HUES48 (cell line): ENCODE measurements around the gene PHKG1.
"Not testable (repeated sequence)": the region's sequence is repeated elsewhere in the genome, so short reads cannot be mapped to it uniquely, and the experiment has no call there.

Experiments used
- H3K27ac ChIP-seq: one replicate; pipeline ENCODE4 v1.7.0; 2013; ENCODE audit warnings: low read depth, low read length, inconsistent platforms
- H3K27me3 ChIP-seq: 2 replicates; pipeline ENCODE4 v1.6.1; 2013; ENCODE audit warnings: mild to moderate bottlenecking, low read length; ENCODE audit not compliant: control insufficient read depth, insufficient read depth
- H3K36me3 ChIP-seq: 2 replicates; pipeline ENCODE4 v1.6.1; 2013; ENCODE audit warnings: low read length; ENCODE audit not compliant: control insufficient read depth, insufficient read depth
- H3K4me1 ChIP-seq: 2 replicates; pipeline ENCODE4 v1.6.1; 2013; ENCODE audit warnings: mild to moderate bottlenecking, low read length; ENCODE audit not compliant: control insufficient read depth, insufficient read depth
- H3K4me3 ChIP-seq: 2 replicates; pipeline ENCODE4 v1.5.1; 2013; ENCODE audit warnings: mild to moderate bottlenecking, low read depth, low read length
- H3K9ac ChIP-seq: 2 replicates; pipeline ENCODE4 v1.6.1; 2013; ENCODE audit warnings: mild to moderate bottlenecking, low read depth, low read length, moderate library complexity
- H3K9me3 ChIP-seq: 2 replicates; pipeline ENCODE4 v1.6.1; 2013; ENCODE audit warnings: low read length; ENCODE audit not compliant: control insufficient read depth, insufficient read depth

The PHKG1 gene

DNA sequence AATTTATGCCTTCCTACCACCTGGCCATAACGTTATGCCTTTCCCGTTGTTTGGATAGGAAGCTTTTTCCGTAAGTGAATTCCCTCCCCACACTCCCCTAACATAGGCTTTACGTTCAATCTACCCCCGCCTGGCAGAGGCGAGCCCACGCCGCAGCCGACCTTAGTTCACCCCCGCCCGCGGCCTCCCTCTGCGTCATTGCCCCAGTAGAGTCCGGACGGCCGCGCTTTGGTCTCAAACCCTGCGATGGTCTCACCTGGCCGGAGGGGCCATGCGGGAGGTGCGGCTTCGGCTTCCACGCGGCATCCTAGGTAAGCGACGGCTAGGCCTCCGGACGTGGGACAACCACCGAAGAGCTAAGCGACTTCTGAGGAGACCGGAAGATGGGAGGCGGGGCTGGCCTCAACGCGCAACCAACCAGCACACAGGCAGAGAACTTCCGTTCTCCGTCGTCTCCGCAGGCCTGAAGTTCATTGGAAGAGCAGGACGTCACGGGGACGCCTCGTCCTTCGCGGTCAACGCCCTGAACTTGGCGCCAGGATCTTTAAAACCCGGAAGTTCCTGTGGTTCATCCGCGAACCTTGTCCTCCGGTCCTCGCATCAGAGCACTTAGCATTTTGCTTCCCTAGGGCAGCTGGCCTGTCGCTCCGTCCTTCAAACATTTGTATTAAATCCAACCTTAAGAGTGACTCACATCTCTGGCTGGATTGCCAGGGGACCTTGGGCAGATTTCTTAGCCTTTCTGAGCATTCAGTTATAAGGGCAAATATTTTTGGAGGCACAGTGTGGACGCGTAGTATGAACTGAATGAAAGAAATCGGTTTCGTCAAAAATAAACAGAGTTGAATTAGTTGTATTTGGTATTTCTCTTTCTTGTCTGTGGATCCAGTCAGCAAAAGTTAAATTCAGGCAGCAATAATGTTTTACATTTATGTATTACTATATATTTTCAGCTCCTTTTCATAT lies 13.6 kb upstream of the PHKG1 start, which contains the start of gene CHCHD2:
Gene CHCHD2, minus strand, starts transcription at position 369 of the 966 bp plus-strand sequence. Its CDS starts 63 bp downstream, at position 306.
- no peaks in the 10 kb centered on the region for H3K4me1 ChIP-seq

DNA sequence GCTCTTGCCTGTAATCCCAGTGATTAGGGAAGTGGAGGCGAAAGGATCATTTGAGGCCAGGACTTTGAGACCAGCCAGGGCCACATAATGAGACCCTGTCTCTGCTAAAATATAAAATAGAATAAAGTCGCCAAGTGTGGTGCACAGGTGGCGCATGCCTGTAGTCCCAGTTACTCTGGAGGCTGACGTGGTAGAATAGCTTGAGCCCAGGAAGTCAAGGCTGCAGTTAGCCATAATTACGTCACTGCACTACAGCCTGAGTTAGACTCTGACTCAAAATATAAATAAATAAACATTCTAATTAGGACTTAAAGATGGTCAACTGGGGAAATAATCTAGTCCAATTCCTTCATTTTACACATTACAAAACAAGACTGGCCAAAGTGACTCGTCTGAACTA lies 12.8 kb upstream of the PHKG1 start:
- Histone ChIP-seq H3K9me3 (peaks cover 26% of the 10 kb centered on the region), H3K4me1 (no peaks in the 10 kb centered on the region), H3K27me3 (no peaks in the 10 kb centered on the region), H3K4me3 (peak overlapping the region; percentile 87), H3K9ac (peak overlapping the region; percentile 72), H3K27ac (no peak overlapping the region), H3K36me3 (peaks cover 26% of the 10 kb centered on the region)

More for the DNA sequence above, 13.6 kb upstream of the PHKG1 start, which contains the start of gene CHCHD2:
- H3K27ac ChIP-seq: peak within 1 kb of the TSS; percentile 82
- no peaks in the 10 kb centered on the region for H3K27me3 ChIP-seq
- peak within 1 kb of the TSS; percentile 72 for H3K9ac ChIP-seq
- peaks cover 18% of the 10 kb centered on the region for H3K36me3 ChIP-seq
- H3K9me3 ChIP-seq: peaks cover 29% of the 10 kb centered on the region
- H3K4me3 ChIP-seq: peak within 1 kb of the TSS; percentile 87

DNA sequence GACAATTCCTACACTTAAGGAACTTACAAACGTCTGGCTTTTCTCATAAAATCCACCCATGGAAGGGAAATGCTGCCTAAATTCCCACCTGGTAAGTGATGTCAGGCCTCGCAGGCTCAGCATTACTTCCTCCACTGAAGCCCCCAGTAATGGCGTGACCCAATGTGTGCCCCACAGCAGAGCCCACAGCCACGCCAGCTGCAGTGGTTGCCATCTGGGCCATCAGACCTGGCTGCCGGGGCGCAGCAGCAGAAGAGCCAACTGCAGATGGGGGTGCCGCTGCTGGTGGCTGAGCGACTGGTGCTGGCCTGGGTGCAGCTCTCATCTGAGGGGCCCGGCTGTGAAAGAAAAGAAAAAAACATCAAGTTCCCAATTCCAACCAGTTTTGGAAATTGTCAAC lies 11.4 kb upstream of the PHKG1 start:
- not testable (repeated sequence) for H3K27me3 ChIP-seq, H3K4me3 ChIP-seq, H3K9ac ChIP-seq, H3K27ac ChIP-seq, H3K4me1 ChIP-seq
- Histone ChIP-seq H3K9me3 (peaks cover 24% of the 10 kb centered on the region), H3K36me3 (peaks cover 30% of the 10 kb centered on the region)

DNA sequence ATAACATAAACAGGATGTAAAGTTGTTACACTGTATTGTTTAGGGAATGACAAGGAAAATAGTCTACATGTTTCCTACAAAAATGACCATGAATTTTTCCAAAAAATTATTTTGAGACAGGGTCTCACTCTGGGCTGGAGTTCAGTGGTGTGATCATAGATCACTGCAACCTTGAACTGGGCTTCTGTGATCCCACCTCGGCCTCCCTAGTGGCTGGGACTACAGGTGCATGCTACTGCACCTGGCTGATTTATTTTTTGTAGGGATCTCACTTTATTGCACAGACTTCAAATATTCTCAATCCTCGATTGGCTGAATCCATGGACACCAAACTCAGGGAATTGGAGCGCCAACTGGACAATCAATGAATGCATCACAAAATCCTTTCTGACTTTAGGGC lies 6.9 kb upstream of the PHKG1 start:
- Histone ChIP-seq H3K36me3 (peaks cover 30% of the 10 kb centered on the region), H3K4me1 (no peaks in the 10 kb centered on the region), H3K27me3 (no peaks in the 10 kb centered on the region), H3K9ac (no peak overlapping the region), H3K27ac (no peak overlapping the region), H3K9me3 (peaks cover 2% of the 10 kb centered on the region; the same call in 1 of the 2 replicates), H3K4me3 (no peak overlapping the region)

DNA sequence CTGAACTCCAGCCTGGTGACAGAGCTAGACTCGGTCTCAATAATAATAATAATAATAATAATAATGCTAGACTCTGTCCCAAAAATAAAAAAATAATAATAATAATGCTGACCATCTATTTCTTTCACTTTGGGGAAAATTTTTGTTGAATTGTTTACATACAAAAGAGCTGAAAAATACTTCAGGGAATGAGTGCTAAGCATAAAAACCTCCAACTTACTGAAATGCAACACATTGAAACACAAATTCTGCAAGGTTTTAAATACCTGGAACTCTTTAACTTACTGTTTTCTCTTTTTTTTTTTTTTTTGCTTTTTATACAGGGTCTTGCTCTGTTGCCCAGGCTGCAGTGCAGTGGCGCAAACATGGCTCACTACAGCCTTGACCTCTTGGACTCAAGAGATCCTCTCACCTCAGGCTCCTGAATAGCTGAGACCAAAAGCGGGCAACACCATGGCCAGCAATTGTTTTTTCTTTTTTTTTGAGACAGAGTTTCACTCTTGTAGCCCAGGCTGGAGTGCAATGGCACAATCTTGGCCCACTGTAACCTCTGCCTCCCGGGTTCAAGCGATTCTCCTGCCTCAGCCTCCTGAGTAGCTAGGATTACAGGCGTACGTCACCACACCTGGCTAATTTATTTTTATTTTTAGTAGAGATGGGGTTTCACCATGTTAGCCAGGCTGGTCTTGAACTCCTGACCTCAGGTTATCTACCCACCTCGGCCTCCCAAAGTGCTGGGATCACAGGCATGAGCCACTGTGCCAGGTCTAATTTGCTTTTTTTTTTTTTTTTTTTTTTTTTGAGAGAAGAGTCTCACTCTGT lies 5.6 kb upstream of the PHKG1 start:
- H3K36me3 ChIP-seq: peaks cover 23% of the 10 kb centered on the region
- not testable (repeated sequence) for H3K4me3 ChIP-seq, H3K4me1 ChIP-seq, H3K27ac ChIP-seq, H3K9me3 ChIP-seq, H3K27me3 ChIP-seq, H3K9ac ChIP-seq

DNA sequence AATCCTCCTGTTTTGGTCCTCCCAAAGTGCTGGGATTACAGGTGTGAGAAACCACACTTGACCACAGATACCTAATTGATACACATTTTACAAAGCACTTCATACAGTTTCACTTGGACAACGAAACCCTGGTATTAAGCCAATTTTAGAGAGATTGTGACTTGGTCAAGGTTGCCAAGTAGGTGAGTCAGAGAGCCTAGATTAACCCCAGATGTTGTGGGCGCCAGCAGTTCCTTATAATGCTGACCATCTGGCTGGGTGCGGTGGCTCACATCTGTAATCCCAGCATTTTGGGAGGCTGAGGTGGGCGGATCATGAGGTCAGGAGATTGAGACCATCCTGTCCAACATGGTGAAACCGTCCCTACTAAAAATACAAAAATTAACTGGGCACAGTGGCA lies 4.9 kb upstream of the PHKG1 start:
- peaks cover 20% of the 10 kb centered on the region for H3K36me3 ChIP-seq
- H3K4me1 ChIP-seq: no peaks in the 10 kb centered on the region
- no peak overlapping the region for H3K27ac ChIP-seq
- H3K4me3 ChIP-seq: no peak overlapping the region
- no peaks in the 10 kb centered on the region for H3K27me3 ChIP-seq
- H3K9me3 ChIP-seq: peaks cover 2% of the 10 kb centered on the region; the same call in 1 of the 2 replicates
- no peak overlapping the region for H3K9ac ChIP-seq

DNA sequence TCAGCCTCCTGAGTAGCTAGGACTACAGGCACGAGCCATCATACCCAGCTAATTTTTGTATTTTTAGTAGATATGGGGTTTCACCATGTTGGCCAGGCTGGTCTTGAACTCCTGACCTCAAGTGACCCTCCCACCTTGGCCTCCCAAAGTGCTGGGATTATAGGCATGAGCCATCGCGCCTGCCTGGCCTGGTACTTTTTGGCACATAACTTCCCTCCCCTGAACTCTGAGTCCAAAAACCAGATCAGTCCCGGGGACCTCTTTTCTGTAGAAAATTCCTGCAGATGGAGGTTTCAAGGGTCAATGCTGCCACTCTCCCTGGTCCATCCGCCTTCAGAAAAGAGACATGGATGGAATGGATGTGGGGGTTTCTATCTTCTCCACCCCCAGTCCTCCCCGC lies 364 bp downstream of the PHKG1 start:
- not testable (repeated sequence) for H3K36me3 ChIP-seq, H3K4me3 ChIP-seq, H3K9me3 ChIP-seq, H3K27ac ChIP-seq, H3K27me3 ChIP-seq, H3K9ac ChIP-seq, H3K4me1 ChIP-seq

DNA sequence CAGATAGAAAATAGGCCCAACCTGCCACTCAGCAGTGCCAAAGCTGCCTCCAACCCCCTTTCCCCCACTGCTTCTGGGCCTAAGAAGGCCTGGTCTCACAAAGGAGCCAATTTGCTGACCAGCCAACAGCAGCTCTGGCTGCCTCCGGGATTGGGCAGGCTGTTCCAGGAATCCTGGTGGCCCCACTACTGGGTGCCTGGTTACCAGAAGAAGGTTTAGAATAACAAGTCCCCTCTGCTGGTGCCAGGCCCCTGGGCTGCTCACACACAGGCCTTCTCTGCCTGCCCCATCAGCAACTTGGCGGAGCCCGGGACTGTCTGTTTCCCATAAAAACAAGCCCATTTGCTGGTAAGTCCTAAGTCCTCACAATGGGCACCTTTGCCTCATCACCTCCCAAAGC lies 1.2 kb downstream of the PHKG1 start:
- no peak overlapping the region for H3K27ac ChIP-seq
- H3K9me3 ChIP-seq: no peaks in the 10 kb centered on the region
- no peaks in the 10 kb centered on the region; the same call in 1 of the 2 replicates for H3K36me3 ChIP-seq
- H3K4me1 ChIP-seq: no peaks in the 10 kb centered on the region
- no peak overlapping the region for H3K4me3 ChIP-seq
- H3K9ac ChIP-seq: no peak overlapping the region
- no peaks in the 10 kb centered on the region for H3K27me3 ChIP-seq

DNA sequence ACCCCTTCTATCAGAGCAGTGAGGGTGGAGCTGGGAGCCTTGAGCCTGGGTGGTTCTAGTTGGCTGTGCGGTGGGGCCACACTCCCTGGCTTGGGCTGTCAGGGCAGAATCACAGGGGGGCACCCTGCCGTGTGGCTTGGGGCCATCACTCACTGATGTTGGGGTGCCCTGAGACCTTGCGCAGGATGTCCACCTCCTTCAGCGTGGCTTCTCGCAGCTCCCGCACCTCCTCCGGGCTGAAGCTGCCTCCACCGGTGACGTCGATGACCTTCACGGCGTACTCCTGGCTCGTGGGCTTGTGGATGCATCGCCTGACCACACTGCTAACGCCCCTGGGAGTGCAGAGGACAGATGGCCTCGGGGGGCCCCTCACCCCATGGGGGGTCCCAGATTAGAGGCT lies 5.3 kb downstream of the PHKG1 start:
- Histone ChIP-seq H3K36me3 (no peaks in the 10 kb centered on the region; the same call in 1 of the 2 replicates), H3K9ac (no peak overlapping the region), H3K4me1 (no peaks in the 10 kb centered on the region), H3K27ac (no peak overlapping the region), H3K9me3 (no peaks in the 10 kb centered on the region), H3K27me3 (no peaks in the 10 kb centered on the region), H3K4me3 (no peak overlapping the region)

DNA sequence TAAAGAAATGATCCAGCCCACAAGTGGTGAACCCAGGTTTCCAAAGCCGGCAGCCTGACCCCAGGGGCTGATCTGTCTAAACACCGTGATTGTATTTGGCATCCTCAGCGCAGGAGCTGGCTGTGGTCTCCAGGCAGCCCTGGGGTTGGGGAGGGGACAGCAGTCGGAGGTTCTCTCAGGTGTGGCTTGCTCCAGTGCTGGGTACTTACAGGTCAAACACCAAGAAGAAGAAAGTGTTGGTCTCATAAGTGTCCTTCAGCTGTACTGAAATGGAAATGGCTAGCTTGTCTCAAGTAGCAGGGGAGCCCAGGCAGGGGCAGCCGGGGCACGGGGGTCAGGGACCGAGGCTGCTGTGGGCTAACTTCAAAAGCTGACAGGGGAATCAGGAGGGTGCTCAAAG lies 6.0 kb downstream of the PHKG1 start:
- Histone ChIP-seq H3K36me3 (no peaks in the 10 kb centered on the region; the same call in 1 of the 2 replicates), H3K9ac (no peak overlapping the region), H3K4me1 (no peaks in the 10 kb centered on the region), H3K27me3 (no peaks in the 10 kb centered on the region), H3K9me3 (no peaks in the 10 kb centered on the region), H3K27ac (no peak overlapping the region), H3K4me3 (no peak overlapping the region)
